GM19240 (cell line): ENCODE results near the gene TOMM40.
"Not testable (repeated sequence)": the region's sequence is repeated elsewhere in the genome, so short reads cannot be mapped to it uniquely, and the experiment has no call there.

Experiments used
- DNase-seq: peaks from one replicate; pipeline ENCODE4 v3.0.0; 2011; ENCODE audit warnings: low spot score; ENCODE audit not compliant: insufficient read length

Gene TOMM40

DNA sequence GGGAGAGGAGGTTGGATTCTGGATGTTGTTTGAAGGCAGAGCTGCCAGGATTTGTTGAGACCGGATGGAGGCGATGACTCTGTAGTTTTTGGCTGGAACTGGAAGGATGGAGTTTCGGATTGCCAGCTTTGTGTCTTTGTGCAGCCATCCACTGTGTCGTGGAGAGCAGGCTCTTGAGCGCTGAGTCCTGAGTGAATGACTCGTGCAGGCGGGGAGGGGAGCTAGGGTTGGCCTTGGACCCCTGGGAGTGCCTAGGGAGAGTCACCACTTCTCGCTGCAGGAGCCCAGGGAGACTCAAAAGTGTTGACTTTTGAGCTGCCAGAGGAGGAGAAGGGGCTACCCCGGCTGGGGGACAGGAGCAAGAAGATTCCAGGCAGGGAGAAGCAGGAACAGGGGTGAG lies 3.9 kb downstream of the TOMM40 start:
- DNase-seq = no peak

DNA sequence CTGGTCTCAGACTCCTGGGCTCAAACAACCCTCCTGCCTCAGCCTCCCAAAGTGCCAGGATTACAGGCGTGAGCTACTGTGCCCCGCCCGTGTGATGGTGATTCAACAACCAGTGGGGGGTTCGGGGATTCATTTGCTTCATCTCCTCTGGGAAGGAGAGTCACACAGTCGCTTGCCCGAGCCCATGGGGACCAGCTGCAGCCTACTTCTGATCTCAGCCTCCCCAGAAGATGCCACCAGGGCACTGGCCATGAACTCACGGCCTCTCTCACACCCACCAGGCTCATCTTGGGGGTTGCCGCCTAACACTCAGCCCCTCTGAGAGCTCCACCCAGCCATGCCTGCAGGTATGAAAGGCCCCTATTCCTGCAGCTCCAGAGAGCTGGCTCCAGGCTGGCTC lies 6.8 kb downstream of the TOMM40 start:
- no peak for DNase-seq

DNA sequence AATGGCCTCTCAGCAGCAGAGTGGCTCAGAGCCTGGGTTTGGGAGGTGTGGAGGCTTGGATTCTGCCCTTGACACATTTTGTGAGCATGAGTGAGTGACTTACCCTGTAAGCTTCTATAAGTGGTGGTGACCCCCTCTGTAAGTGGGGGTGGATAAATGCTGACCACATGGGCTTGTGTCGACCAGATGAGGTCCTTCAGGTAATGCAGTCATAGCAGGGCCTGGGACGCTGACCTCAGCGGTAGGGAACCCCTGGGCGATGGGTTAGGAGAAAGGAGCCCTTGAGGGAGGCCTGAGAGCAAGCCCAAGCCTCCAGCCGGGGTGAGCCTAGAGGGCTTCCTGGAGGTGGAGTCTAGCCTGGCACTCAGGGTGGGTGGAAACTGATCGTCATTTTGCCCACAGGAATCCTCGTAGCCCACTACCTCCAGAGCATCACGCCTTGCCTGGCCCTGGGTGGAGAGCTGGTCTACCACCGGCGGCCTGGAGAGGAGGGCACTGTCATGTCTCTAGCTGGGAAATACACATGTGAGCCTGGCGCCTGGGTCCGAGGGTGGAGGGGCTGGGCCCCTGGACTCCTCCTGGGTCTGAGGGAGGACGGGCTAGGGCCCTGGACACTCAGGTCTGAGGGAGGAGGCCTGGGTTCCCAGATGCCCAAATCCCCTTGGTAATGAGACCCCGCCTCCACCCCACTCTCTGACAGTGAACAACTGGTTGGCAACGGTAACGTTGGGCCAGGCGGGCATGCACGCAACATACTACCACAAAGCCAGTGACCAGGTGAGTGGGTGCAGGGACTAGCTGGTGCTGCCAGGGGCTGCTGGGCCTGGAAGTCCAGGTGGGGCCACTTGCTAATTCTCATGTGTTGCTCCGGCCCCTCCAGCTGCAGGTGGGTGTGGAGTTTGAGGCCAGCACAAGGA lies 9.5 kb downstream of the TOMM40 start:
- DNase-seq = no peak

DNA sequence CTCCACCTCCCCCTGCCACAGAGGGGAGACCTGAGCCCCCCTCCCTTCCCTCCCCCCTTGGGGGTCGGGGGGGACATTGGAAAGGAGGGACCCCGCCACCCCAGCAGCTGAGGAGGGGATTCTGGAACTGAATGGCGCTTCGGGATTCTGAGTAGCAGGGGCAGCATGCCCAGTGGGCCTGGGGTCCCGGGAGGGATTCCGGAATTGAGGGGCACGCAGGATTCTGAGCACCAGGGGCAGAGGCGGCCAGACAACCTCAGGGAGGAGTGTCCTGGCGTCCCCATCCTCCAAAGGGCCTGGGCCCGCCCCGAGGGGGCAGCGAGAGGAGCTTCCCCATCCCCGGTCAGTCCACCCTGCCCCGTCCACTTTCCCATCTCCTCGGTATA lies 12.2 kb downstream of the TOMM40 start:
- DNase-seq = no peak

DNA sequence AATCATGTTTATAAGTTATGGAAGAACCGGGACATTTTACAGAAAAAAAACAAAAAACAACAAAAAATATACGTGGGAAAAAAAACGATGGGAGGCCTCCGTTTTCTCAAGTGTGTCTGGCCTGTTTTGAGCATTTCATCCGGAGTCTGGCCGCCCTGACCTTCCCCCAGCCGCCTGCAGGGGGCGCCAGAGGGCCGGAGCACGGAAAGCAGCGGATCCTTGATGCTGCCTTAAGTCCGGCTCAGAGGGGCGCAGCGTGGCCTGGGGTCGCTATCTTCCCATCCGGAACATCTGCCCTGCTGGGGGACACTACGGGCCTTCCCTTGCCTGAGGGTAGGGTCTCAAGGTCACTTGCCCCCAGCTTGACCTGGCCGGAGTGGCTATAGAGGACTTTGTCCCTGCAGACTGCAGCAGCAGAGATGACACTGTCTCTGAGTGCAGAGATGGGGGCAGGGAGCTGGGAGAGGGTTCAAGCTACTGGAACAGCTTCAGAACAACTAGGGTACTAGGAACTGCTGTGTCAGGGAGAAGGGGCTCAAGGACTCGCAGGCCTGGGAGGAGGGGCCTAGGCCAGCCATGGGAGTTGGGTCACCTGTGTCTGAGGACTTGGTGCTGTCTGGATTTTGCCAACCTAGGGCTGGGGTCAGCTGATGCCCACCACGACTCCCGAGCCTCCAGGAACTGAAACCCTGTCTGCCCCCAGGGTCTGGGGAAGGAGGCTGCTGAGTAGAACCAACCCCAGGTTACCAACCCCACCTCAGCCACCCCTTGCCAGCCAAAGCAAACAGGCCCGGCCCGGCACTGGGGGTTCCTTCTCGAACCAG lies 12.8 kb downstream of the TOMM40 start:
- DNase-seq = peak; percentile 77

DNA sequence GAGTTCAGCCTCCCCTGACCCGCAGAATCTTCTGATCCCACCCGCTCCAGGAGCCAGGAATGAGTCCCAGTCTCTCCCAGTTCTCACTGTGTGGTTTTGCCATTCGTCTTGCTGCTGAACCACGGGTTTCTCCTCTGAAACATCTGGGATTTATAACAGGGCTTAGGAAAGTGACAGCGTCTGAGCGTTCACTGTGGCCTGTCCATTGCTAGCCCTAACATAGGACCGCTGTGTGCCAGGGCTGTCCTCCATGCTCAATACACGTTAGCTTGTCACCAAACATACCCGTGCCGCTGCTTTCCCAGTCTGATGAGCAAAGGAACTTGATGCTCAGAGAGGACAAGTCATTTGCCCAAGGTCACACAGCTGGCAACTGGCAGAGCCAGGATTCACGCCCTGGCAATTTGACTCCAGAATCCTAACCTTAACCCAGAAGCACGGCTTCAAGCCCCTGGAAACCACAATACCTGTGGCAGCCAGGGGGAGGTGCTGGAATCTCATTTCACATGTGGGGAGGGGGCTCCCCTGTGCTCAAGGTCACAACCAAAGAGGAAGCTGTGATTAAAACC lies 13.5 kb downstream of the TOMM40 start:
- DNase-seq = no peak

DNA sequence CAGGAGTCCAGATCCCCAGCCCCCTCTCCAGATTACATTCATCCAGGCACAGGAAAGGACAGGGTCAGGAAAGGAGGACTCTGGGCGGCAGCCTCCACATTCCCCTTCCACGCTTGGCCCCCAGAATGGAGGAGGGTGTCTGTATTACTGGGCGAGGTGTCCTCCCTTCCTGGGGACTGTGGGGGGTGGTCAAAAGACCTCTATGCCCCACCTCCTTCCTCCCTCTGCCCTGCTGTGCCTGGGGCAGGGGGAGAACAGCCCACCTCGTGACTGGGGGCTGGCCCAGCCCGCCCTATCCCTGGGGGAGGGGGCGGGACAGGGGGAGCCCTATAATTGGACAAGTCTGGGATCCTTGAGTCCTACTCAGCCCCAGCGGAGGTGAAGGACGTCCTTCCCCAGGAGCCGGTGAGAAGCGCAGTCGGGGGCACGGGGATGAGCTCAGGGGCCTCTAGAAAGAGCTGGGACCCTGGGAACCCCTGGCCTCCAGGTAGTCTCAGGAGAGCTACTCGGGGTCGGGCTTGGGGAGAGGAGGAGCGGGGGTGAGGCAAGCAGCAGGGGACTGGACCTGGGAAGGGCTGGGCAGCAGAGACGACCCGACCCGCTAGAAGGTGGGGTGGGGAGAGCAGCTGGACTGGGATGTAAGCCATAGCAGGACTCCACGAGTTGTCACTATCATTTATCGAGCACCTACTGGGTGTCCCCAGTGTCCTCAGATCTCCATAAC lies 14.5 kb downstream of the TOMM40 start, which contains the start of gene APOE:
Gene APOE (plus strand): TSS at position 360 of the 724 bp plus-strand sequence. CDS start 829 bp downstream, outside the sequence.
- no peak for DNase-seq

DNA sequence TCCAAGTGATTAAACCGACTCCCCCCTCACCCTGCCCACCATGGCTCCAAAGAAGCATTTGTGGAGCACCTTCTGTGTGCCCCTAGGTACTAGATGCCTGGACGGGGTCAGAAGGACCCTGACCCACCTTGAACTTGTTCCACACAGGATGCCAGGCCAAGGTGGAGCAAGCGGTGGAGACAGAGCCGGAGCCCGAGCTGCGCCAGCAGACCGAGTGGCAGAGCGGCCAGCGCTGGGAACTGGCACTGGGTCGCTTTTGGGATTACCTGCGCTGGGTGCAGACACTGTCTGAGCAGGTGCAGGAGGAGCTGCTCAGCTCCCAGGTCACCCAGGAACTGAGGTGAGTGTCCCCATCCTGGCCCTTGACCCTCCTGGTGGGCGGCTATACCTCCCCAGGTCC lies 16.6 kb downstream of the TOMM40 start:
- DNase-seq = no peak

DNA sequence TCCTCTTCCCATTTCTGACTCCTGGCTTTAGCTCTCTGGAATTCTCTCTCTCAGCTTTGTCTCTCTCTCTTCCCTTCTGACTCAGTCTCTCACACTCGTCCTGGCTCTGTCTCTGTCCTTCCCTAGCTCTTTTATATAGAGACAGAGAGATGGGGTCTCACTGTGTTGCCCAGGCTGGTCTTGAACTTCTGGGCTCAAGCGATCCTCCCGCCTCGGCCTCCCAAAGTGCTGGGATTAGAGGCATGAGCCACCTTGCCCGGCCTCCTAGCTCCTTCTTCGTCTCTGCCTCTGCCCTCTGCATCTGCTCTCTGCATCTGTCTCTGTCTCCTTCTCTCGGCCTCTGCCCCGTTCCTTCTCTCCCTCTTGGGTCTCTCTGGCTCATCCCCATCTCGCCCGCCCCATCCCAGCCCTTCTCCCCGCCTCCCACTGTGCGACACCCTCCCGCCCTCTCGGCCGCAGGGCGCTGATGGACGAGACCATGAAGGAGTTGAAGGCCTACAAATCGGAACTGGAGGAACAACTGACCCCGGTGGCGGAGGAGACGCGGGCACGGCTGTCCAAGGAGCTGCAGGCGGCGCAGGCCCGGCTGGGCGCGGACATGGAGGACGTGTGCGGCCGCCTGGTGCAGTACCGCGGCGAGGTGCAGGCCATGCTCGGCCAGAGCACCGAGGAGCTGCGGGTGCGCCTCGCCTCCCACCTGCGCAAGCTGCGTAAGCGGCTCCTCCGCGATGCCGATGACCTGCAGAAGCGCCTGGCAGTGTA lies 17.2 kb downstream of the TOMM40 start:
- DNase-seq = no peak

DNA sequence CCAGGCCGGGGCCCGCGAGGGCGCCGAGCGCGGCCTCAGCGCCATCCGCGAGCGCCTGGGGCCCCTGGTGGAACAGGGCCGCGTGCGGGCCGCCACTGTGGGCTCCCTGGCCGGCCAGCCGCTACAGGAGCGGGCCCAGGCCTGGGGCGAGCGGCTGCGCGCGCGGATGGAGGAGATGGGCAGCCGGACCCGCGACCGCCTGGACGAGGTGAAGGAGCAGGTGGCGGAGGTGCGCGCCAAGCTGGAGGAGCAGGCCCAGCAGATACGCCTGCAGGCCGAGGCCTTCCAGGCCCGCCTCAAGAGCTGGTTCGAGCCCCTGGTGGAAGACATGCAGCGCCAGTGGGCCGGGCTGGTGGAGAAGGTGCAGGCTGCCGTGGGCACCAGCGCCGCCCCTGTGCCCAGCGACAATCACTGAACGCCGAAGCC lies 17.8 kb downstream of the TOMM40 start:
- DNase-seq = no peak

DNA sequence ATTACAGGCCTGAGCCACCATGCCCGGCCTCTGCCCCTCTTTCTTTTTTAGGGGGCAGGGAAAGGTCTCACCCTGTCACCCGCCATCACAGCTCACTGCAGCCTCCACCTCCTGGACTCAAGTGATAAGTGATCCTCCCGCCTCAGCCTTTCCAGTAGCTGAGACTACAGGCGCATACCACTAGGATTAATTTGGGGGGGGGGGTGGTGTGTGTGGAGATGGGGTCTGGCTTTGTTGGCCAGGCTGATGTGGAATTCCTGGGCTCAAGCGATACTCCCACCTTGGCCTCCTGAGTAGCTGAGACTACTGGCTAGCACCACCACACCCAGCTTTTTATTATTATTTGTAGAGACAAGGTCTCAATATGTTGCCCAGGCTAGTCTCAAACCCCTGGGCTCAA lies 18.7 kb downstream of the TOMM40 start:
- no peak for DNase-seq

DNA sequence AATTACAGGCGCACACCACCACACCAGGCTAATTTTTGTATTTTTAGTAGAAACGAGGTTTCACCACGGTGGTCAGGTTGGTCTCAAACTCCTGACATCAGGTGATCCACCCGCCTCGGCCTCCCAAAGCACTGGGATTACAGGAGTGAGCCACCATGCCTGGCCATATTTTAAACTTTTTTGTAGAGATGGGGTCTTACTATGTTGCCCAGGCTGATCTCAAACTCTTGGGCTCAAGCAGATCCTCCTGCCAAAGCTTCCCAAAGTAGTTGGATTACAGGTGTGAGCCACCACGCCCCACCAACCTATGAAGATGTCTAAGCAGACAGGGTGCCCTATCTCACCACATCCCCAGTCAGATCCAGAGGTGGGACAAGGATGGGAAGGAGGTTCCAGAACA lies 20.8 kb downstream of the TOMM40 start:
- not testable (repeated sequence) for DNase-seq

DNA sequence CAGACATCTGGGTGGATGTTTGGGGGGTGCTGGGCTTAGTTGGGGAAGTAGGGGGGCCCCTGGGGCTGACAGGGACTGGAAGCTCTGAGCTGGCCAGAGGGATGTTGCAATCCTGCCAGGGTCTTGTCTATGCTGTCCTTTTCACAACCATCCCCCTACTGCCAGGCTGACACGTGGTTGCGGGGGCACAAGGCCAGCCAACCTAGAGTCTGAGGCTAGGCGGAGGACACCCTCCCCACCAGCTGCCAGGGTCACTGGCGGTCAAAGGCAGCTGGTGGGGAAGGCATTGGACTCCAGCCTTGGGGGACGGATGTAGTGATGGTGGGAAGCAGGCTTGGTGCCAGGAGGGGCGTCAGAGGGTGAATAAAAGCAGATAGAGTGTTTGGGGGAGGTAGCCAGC lies 21.8 kb downstream of the TOMM40 start:
- no peak for DNase-seq

DNA sequence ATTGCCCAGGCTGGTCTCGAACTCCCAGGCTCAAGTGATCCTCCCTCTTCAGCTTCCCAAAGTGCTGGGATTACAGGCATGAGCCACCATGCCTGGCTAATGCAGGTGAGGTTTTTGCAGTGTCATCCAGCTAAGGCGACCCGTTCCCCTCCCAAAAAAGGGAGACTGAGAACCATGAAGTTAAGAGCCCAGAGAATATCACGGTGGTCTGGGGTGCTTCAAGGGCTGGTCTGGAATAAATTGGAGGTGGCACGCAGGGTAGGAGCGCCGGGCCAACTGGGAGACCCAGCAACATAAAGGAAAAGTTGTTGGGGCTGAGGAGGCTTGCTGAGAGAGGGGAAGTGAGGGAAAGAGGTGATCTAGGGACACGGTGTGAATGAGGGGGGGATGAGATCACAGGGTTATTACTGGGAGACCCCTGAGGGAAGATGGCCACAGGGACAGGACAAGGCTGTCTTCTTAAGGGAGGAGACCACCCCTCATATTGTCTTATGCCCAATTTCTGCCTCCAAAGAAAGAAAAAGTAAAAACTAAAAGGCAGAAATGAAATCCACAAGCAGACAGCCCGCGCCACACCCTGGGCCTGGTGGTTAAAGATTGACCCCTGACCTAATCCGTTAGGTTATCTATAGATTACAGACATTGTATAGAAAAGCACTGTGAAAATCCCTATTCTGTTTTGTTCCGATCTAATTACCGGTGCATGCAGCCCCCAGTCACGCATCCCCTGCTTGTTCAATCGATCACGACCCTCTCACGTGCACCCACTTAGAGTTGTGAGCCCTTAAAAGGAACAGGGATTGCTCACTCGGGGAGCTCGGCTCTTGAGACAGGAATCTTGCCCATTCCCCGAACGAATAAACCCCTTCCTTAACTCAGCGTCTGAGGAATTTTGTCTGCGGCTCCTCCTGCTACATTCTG lies 22.7 kb downstream of the TOMM40 start:
- not testable (repeated sequence) for DNase-seq

DNA sequence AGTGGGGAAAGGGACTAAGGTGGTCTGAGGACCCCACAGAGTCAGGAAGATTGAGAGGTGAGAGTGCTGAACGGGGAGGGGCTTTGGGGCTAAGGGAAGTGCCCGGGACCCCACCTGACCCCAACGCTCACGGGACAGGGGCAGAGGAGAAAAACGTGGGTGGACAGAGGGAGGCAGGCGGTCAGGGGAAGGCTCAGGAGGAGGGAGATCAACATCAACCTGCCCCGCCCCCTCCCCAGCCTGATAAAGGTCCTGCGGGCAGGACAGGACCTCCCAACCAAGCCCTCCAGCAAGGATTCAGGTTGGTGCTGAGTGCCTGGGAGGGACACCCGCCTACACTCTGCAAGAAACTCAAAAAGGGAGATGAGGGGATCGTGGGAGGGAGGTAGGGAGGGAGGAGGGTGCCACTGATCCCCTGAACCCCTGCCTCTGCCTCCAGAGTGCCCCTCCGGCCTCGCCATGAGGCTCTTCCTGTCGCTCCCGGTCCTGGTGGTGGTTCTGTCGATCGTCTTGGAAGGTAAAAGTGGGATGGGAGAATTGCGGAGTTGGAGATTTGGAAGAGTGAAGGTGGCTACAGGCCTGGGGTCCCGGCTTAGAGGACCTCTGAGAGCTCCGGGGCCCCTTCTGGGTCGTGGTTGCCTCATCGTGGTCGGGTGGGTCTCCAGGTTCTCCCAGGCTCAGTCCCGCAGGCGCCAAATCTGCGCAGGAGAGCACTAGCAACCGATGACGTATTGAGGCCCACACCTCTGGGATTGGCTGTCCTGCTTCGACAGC lies 23.6 kb downstream of the TOMM40 start, which contains the start of gene APOC1:
Gene APOC1 (plus strand): TSS at position 176 of the 774 bp plus-strand sequence. CDS start 284 bp downstream, at position 460.
- peak; percentile 99 for DNase-seq

DNA sequence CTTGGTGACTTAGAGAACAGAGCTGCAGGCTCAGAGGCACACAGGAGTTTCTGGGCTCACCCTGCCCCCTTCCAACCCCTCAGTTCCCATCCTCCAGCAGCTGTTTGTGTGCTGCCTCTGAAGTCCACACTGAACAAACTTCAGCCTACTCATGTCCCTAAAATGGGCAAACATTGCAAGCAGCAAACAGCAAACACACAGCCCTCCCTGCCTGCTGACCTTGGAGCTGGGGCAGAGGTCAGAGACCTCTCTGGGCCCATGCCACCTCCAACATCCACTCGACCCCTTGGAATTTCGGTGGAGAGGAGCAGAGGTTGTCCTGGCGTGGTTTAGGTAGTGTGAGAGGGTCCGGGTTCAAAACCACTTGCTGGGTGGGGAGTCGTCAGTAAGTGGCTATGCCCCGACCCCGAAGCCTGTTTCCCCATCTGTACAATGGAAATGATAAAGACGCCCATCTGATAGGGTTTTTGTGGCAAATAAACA lies 33.2 kb downstream of the TOMM40 start:
- no peak for DNase-seq

DNA sequence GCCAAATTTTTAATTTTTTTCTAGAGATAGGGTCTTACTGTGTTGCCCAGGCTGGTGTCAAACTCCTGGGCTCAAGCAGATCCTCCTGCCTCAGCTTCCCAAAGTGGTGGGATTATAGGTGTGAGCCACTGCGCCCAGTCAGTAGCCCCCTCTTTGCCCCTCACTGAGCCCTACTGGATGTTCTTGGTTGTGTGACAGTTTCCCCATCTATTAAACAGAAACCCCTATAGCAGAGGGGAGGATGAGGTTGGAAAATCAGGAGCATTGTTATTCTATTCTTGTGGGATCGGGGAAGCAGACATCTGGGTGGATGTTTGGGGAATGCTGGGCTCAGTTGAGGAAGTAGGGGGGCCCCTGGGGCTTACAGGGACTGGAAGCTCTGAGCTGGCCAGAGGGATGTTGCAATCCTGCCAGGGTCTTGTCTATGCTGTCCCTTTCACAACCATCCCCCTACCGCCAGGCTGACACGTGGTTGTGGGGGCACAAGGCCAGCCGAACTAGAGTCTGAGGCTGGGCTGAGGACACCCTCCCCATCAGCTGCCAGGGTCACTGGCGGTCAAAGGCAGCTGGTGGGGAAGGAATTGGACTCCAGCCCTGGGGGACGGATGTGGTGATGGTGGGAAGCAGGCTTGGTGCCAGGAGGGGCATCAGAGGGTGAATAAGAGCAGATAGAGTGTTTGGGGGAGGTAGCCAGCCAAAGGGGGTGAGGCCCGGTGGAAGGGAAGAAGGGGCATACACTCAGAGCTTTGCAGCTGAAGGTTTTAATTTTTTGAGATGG lies 34.2 kb downstream of the TOMM40 start:
- DNase-seq = no peak
